Measurements from ENCODE around the gene EEF1A1. TPM values are rescaled to one million over a fixed set of nuclear protein-coding genes. Genes with fewer than 3 reads are reported as not detected.

Gene EEF1A1
- total RNA-seq, 6 donors from 2014 or later = 3,617 to 10,582 (median 7,272) TPM

- Histone ChIP-seq H3K27ac (no peak overlapping the region), H3K36me3 (peaks cover 27 to 100% (median 71%) of the 10 kb centered on the region in 4 donors), H3K9me3 (no peaks in the 10 kb centered on the region), H3K4me3 (no peak overlapping the region), H3K4me1 (no peaks in the 10 kb centered on the region), H3K27me3 (no peaks in the 10 kb centered on the region)
- no peak for ATAC-seq (ENCODE audit: low FRiP score in 2 of 2)
- no peak for DNase-seq
- 83 to 90% methylated on average over 2 of the region's 2 CpGs for WGBS, 2 donors
- TF ChIP-seq POLR2AphosphoS5 (IDR thresholded peaks at IDR 0.05) (no peak), EP300 (IDR thresholded peaks at IDR 0.05) (no peak), CTCF (IDR thresholded peaks at IDR 0.05) (no peak), POLR2A (IDR thresholded peaks at IDR 0.05) (no peak)
Measured at GRCh38 chr6:73471686-73472290, 49.0 kb downstream of the EEF1A1 start.

Small RNA genes lying within 50 kb of the gene (small RNA-seq; reads per million reads assigned to genes)
- gene AL603910.2 (0 reads per million in 4 donors), gene RN7SL827P (0 to 0.11 (median 0) reads per million in 4 donors)

Other genes starting within 250 kb of the EEF1A1 start
- gene DPPA5, start 166.8 kb downstream of the EEF1A1 start, total RNA-seq = not detected
- not detected for gene KHDC3L, start 158.4 kb downstream of the EEF1A1 start, total RNA-seq
- under 1 TPM in 1 of 6 donors, not detected in 5; 0.43 TPM for gene OOEP, start 151.1 kb downstream of the EEF1A1 start, total RNA-seq
- 1 to 10 TPM in 5 of 6 donors, under 1 TPM in 1; 0.92 to 8.5 (median 1.8) TPM for gene DDX43, start 126.2 kb downstream of the EEF1A1 start, total RNA-seq
- gene CGAS, start 68.7 kb downstream of the EEF1A1 start, total RNA-seq = 10 to 100 TPM in 2 of 6 donors, 1 to 10 TPM in 4; 4.9 to 15.7 (median 9.0) TPM
- gene MTO1, start 59.3 kb downstream of the EEF1A1 start, total RNA-seq = 10 to 100 TPM in 5 of 6 donors, 1 to 10 TPM in 1; 8.9 to 56.6 (median 25.9) TPM
- gene SLC17A5, start 133.0 kb upstream of the EEF1A1 start, total RNA-seq = 10 to 100 TPM; 13.0 to 32.5 (median 22.3) TPM
- gene CD109, start 175.2 kb upstream of the EEF1A1 start, total RNA-seq = 10 to 100 TPM in 5 of 6 donors, 1 to 10 TPM in 1; 4.2 to 25.5 (median 21.3) TPM

All from upper lobe of left lung (tissue), 6 donors.